Measurements from ENCODE around the gene FAM118B.

- no peak for TF ChIP-seq CTCF (IDR thresholded peaks at IDR 0.05; ENCODE audit: insufficient read depth, low read length)
- TF ChIP-seq POLR2AphosphoS5 (IDR thresholded peaks at IDR 0.05; ENCODE audit: low read depth): no peak
- TF ChIP-seq REST (IDR thresholded peaks at IDR 0.05; ENCODE audit: insufficient replicate concordance, low read depth): no peak
- no peak for TF ChIP-seq GABPA (IDR thresholded peaks at IDR 0.05; ENCODE audit: low read depth)
Observed at GRCh38 chr11:126246636-126247035, 35.1 kb downstream of the FAM118B start.
